ENCODE measurements around the gene MAPK4.

DNA sequence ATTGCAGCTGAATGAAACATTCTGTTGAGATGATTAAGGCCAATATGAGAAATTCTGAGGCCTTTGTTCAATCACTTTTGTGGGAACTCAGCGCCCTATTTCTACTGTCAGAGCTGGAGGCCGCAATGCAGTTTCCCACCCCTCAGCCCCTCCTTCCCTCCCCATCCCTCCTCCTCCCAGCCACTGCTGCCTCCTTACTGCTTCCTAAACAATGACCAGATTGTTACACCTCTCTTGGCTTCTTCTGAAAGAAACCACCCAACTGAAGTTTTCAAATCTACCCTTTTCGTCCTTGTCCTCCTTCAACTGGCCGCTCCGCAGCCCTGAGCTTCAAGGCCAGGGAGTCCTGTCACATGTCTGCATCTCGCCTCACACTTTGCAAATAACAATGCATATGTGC, 36.7 kb upstream of the MAPK4 start:
- TF ChIP-seq EZH2 (IDR thresholded peaks at IDR 0.05) (no peak), POLR2AphosphoS5 (IDR thresholded peaks at IDR 0.05; ENCODE audit: borderline replicate concordance, low read depth, low read length) (no peak)

Measured in SK-N-MC (cell line).